ENCODE data around the gene MAGEA12. TPM values are rescaled to one million over a fixed set of nuclear protein-coding genes. Genes with fewer than 3 reads are reported as not detected.
"Not testable (repeated sequence)": the region's sequence is repeated elsewhere in the genome, so short reads cannot be mapped to it uniquely, and the experiment has no call there.

The MAGEA12 gene
- not detected for total RNA-seq
- long read RNA-seq, result 0 reads

- intact Hi-C loops (cut with DNase I, micrococcal nuclease), result no loop called here
- no peak for DNase-seq
- ATAC-seq, result no peak
Measured at GRCh38 chrX:152733261-152733975, at the start of gene MAGEA12, which contains the start of gene CSAG1. TSS of gene MAGEA12 (plus strand) at chrX:152733757. CDS start at chrX:152736162, 2,405 bp downstream. TSS of gene CSAG1 (minus strand) at chrX:152733721. CDS start at chrX:152732460, 1,261 bp downstream.

- ATAC-seq; DNase-seq; intact Hi-C loops (cut with DNase I, micrococcal nuclease): not testable (repeated sequence)
Measured at GRCh38 chrX:152697952-152698931, 35.3 kb upstream of the MAGEA12 start, which contains the start of gene MAGEA3. TSS of gene MAGEA3 (plus strand) at chrX:152698794. CDS start at chrX:152700833, 2,039 bp downstream.

- ATAC-seq; DNase-seq; intact Hi-C loops (cut with DNase I, micrococcal nuclease): not testable (repeated sequence)
Measured at GRCh38 chrX:152700390-152700789, 33.2 kb upstream of the MAGEA12 start.

- intact Hi-C loops (cut with DNase I, micrococcal nuclease); DNase-seq; ATAC-seq: not testable (repeated sequence)
Measured at GRCh38 chrX:152706500-152706899, 27.1 kb upstream of the MAGEA12 start.

- ATAC-seq; intact Hi-C loops (cut with DNase I, micrococcal nuclease); DNase-seq: not testable (repeated sequence)
Measured at GRCh38 chrX:152709173-152709572, 24.4 kb upstream of the MAGEA12 start, which contains the start of gene CSAG2. TSS of gene CSAG2 (minus strand) at chrX:152709273. CDS start at chrX:152709112, 161 bp downstream.

GRCh38 chrX:152713195-152713594 lies 20.4 kb upstream of the MAGEA12 start:
- DNase-seq; ATAC-seq; intact Hi-C loops (cut with DNase I, micrococcal nuclease): not testable (repeated sequence)

- ATAC-seq; intact Hi-C loops (cut with DNase I, micrococcal nuclease); DNase-seq: not testable (repeated sequence)
Measured at GRCh38 chrX:152713815-152714787, 19.5 kb upstream of the MAGEA12 start, which contains the start of gene MAGEA2B. TSS of gene MAGEA2B (plus strand) at chrX:152714628. CDS start at chrX:152717107, 2,479 bp downstream.

GRCh38 chrX:152725409-152725808 lies 8.1 kb upstream of the MAGEA12 start:
- intact Hi-C loops (cut with DNase I, micrococcal nuclease), result no loop called here
- ATAC-seq (no peak), DNase-seq (no peak)

- ATAC-seq; DNase-seq; intact Hi-C loops (cut with DNase I, micrococcal nuclease): not testable (repeated sequence)
Measured at GRCh38 chrX:152734143-152734858, 744 bp downstream of the MAGEA12 start.

GRCh38 chrX:152735101-152735500 lies 1.5 kb downstream of the MAGEA12 start:
- ATAC-seq (no peak), DNase-seq (no peak)
- intact Hi-C loops (cut with DNase I, micrococcal nuclease), result no loop called here

- ATAC-seq (no peak), DNase-seq (no peak)
- intact Hi-C loops (cut with DNase I, micrococcal nuclease), result no loop called here
Measured at GRCh38 chrX:152735860-152736511, 2.4 kb downstream of the MAGEA12 start.

GRCh38 chrX:152736528-152736927 lies 3.0 kb downstream of the MAGEA12 start:
- DNase-seq; intact Hi-C loops (cut with DNase I, micrococcal nuclease); ATAC-seq: not testable (repeated sequence)

GRCh38 chrX:152738560-152738959 lies 5.0 kb downstream of the MAGEA12 start:
- DNase-seq (no peak), ATAC-seq (no peak)
- intact Hi-C loops (cut with DNase I, micrococcal nuclease), result no loop called here

GRCh38 chrX:152753686-152754650 lies 20.4 kb downstream of the MAGEA12 start, which contains the start of gene MAGEA2:
TSS of gene MAGEA2 (minus strand) at chrX:152753842. CDS start at chrX:152751363, 2,479 bp downstream.
- intact Hi-C loops (cut with DNase I, micrococcal nuclease), result not testable (repeated sequence)

GRCh38 chrX:152754871-152755270 lies 21.3 kb downstream of the MAGEA12 start:
- intact Hi-C loops (cut with DNase I, micrococcal nuclease), result not testable (repeated sequence)

More at GRCh38 chrX:152753686-152754650, 20.4 kb downstream of the MAGEA12 start, which contains the start of gene MAGEA2:
- not testable (repeated sequence) for ATAC-seq, DNase-seq

More at GRCh38 chrX:152754871-152755270, 21.3 kb downstream of the MAGEA12 start:
- not testable (repeated sequence) for DNase-seq, ATAC-seq
